H1 (cell line): ENCODE data around the gene CACNA1A. TPM values are rescaled to one million over a fixed set of nuclear protein-coding genes. Genes with fewer than 3 reads are reported as not detected.

Source experiments
- CTCF ChIA-PET: fragments of 300-600 bp; sonication (Branson Sonifier 250); formaldehyde crosslinking; loops from one replicate; lab custom pipeline; 2021; ENCODE audit not compliant: partially characterized antibody; lab: Charles Lee
- POLR2A ChIA-PET: fragments of 300-600 bp; sonication (Branson Sonifier 250); formaldehyde crosslinking; loops from one replicate; lab custom pipeline; 2021; ENCODE audit warnings: inconsistent platforms; ENCODE audit not compliant: partially characterized antibody; lab: Charles Lee
- DNase-seq, 2 experiments: peaks; one replicate each; pipeline versions ENCODE4 v3.0.0 to v3.0.0-alpha.2; 2010 to 2022; ENCODE audit warnings: low spot score in 2 of 2, low read depth in 1 of 2, mixed read lengths in 1 of 2
- FAIRE-seq: peaks from 2 replicates; lab custom pipeline; 2011; peaks lifted over from hg19 to GRCh38; lab: Jason Lieb, UNC
- H2AFZ ChIP-seq: 2 replicates; pipeline ENCODE4 v1.8.1; 2012; ENCODE audit warnings: low read length, inconsistent platforms
- H2AK5ac ChIP-seq: 2 replicates; pipeline ENCODE4 v1.6.1; 2013; ENCODE audit warnings: low read depth, low read length
- H2BK120ac ChIP-seq: replicated peaks from 2 replicates; pipeline ENCODE3; 2013; ENCODE audit warnings: low read depth, low read length, inconsistent platforms
- H2BK12ac ChIP-seq: 2 replicates; pipeline ENCODE4 v1.6.1; 2013; ENCODE audit warnings: low read depth, low read length
- H2BK15ac ChIP-seq: 2 replicates; pipeline ENCODE4 v1.6.1; 2013; ENCODE audit warnings: low read length
- H2BK20ac ChIP-seq: 2 replicates; pipeline ENCODE4 v1.6.1; 2013; ENCODE audit warnings: low read length
- H2BK5ac ChIP-seq: 2 replicates; pipeline ENCODE4 v1.6.1; 2013; ENCODE audit warnings: low read depth, low read length
- H3K14ac ChIP-seq: 2 replicates; pipeline ENCODE4 v1.6.1; 2013; ENCODE audit warnings: inconsistent platforms; ENCODE audit not compliant: insufficient read length
- H3K18ac ChIP-seq: 2 replicates; pipeline ENCODE4 v1.6.1; 2013; ENCODE audit warnings: low read length; ENCODE audit errors: extremely low read depth
- H3K23ac ChIP-seq: 2 replicates; pipeline ENCODE4 v1.6.1; 2013; ENCODE audit warnings: inconsistent platforms; ENCODE audit not compliant: insufficient read length
- H3K23me2 ChIP-seq: 2 replicates; pipeline ENCODE4 v1.6.1; 2013; ENCODE audit warnings: low read depth, low read length
- H3K27ac ChIP-seq: 2 replicates; pipeline ENCODE4 v1.6.1; 2011; ENCODE audit warnings: low read depth, low read length, inconsistent platforms
- H3K27me3 ChIP-seq, 4 experiments: replicated peaks in 1 of 4; 1 replicate in 1 of 4; 2 replicates in 3 of 4; pipeline versions ENCODE4 v1.6.1 to v1.8.1; 2011 to 2013; ENCODE audit warnings: low read length in 3 of 4, mild to moderate bottlenecking in 3 of 4, inconsistent platforms in 2 of 4, mixed read lengths in 2 of 4, moderate library complexity in 1 of 4; ENCODE audit not compliant: control insufficient read depth in 3 of 4, insufficient read depth in 3 of 4; ENCODE audit errors: extremely low read depth in 1 of 4
- H3K36me3 ChIP-seq, 4 experiments: 2 replicates each; pipeline versions ENCODE4 v1.6.1 to v1.8.1; 2011 to 2013; ENCODE audit warnings: mild to moderate bottlenecking in 4 of 4, low read length in 3 of 4, moderate library complexity in 2 of 4, control low read depth in 1 of 4, inconsistent platforms in 1 of 4; ENCODE audit not compliant: insufficient read depth in 4 of 4, control insufficient read depth in 2 of 4
- H3K4ac ChIP-seq: replicated peaks from 2 replicates; pipeline ENCODE3; 2013; ENCODE audit warnings: low read length, low read depth, mixed read lengths, inconsistent platforms; ENCODE audit not compliant: insufficient read length
- H3K4me1 ChIP-seq, 4 experiments: replicated peaks in 1 of 4; 1 replicate in 1 of 4; 2 replicates in 3 of 4; pipeline versions ENCODE4 v1.6.1 to v1.8.1; 2011 to 2013; ENCODE audit warnings: low read length in 3 of 4, inconsistent platforms in 2 of 4, mixed read lengths in 1 of 4; ENCODE audit not compliant: insufficient read depth in 4 of 4, control insufficient read depth in 3 of 4
- H3K4me2 ChIP-seq, 2 experiments: 2 replicates each; pipeline versions ENCODE4 v1.6.1 to v1.8.1; 2011 to 2013; ENCODE audit warnings: low read depth in 2 of 2, low read length in 2 of 2, control low read depth in 1 of 2, inconsistent platforms in 1 of 2, mild to moderate bottlenecking in 1 of 2; ENCODE audit not compliant: insufficient read depth in 1 of 2
- H3K4me3 ChIP-seq, 4 experiments: fragments of 200-600, 300-600 bp in 1 of 4; sonication (generic), shearing (Covaris generic), sonication (Bioruptor Twin) in 1 of 4; 2 replicates each; pipeline versions ENCODE4 v1.5.1 to v1.8.1; 2011 to 2016; ENCODE audit warnings: low read length in 4 of 4, low read depth in 3 of 4, control low read depth in 2 of 4, inconsistent platforms in 2 of 4, mild to moderate bottlenecking in 2 of 4, mixed read lengths in 1 of 4, moderate library complexity in 1 of 4; ENCODE audit not compliant: insufficient read depth in 2 of 4; ENCODE audit errors: extremely low read depth in 1 of 4
- H3K56ac ChIP-seq: replicated peaks from 2 replicates; pipeline ENCODE3; 2013; ENCODE audit warnings: low read depth, mild to moderate bottlenecking, mixed read lengths, low read length, inconsistent platforms; ENCODE audit not compliant: insufficient read length
- H3K79me1 ChIP-seq: 2 replicates; pipeline ENCODE4 v1.6.1; 2013; ENCODE audit warnings: low read depth, low read length, control low read depth
- H3K79me2 ChIP-seq, 2 experiments: 2 replicates each; pipeline versions ENCODE4 v1.6.1 to v1.8.1; 2012 to 2013; ENCODE audit warnings: low read length in 2 of 2, mild to moderate bottlenecking in 2 of 2, inconsistent platforms in 1 of 2; ENCODE audit not compliant: insufficient read depth in 2 of 2, control insufficient read depth in 1 of 2
- H3K9ac ChIP-seq, 4 experiments: replicated peaks in 1 of 4; 1 replicate in 1 of 4; 2 replicates in 3 of 4; pipeline versions ENCODE4 v1.6.1 to v1.8.1; 2011 to 2013; ENCODE audit warnings: low read depth in 3 of 4, low read length in 3 of 4, control low read depth in 2 of 4, mild to moderate bottlenecking in 2 of 4, moderate library complexity in 2 of 4, inconsistent platforms in 1 of 4; ENCODE audit errors: extremely low read depth in 1 of 4
- H3K9me3 ChIP-seq, 2 experiments: 2 replicates each; pipeline versions ENCODE4 v1.6.1 to v1.8.1; 2012 to 2013; ENCODE audit warnings: mild to moderate bottlenecking in 2 of 2, moderate library complexity in 2 of 2, control low read depth in 1 of 2, inconsistent platforms in 1 of 2, low read depth in 1 of 2, low read length in 1 of 2, mixed read lengths in 1 of 2; ENCODE audit not compliant: insufficient read depth in 2 of 2
- H4K20me1 ChIP-seq, 2 experiments: replicated peaks in 1 of 2; 2 replicates each; pipeline versions ENCODE3 to v1.8.1; 2011 to 2013; ENCODE audit warnings: inconsistent platforms in 2 of 2, low read length in 2 of 2, mild to moderate bottlenecking in 1 of 2; ENCODE audit not compliant: insufficient read depth in 2 of 2, control insufficient read depth in 1 of 2
- H4K5ac ChIP-seq: 2 replicates; pipeline ENCODE4 v1.6.1; 2013; ENCODE audit warnings: low read length, low read depth, mixed read lengths, inconsistent platforms; ENCODE audit not compliant: insufficient read length
- H4K8ac ChIP-seq: 2 replicates; pipeline ENCODE4 v1.8.0; 2013; ENCODE audit warnings: mild to moderate bottlenecking, moderate library complexity, low read length, inconsistent platforms; ENCODE audit not compliant: insufficient read depth; ENCODE audit errors: extremely low read depth
- H4K91ac ChIP-seq: replicated peaks from 2 replicates; pipeline ENCODE3; 2013; ENCODE audit warnings: low read length, mixed read lengths, inconsistent platforms; ENCODE audit not compliant: insufficient read length
- ATF2 ChIP-seq: IDR thresholded peaks from 2 replicates; pipeline ENCODE4 v1.6.1; 2012; ENCODE audit warnings: low read length, inconsistent platforms
- BRCA1 ChIP-seq: IDR thresholded peaks from 2 replicates; pipeline ENCODE4 v1.6.1; 2012; ENCODE audit warnings: low read depth, low read length, improper control_type of control experiment
- CTBP2 ChIP-seq: IDR thresholded peaks from 2 replicates; pipeline ENCODE4 v1.7.0; 2011; ENCODE audit warnings: borderline replicate concordance, mild to moderate bottlenecking, moderate library complexity, mixed read lengths, low read length; ENCODE audit not compliant: insufficient read depth, insufficient read length
- EZH2 ChIP-seq: fragments of 200-600 bp; sonication (generic); IDR thresholded peaks from 2 replicates; pipeline ENCODE4 v1.7.1; 2012; ENCODE audit warnings: low read depth, mild to moderate bottlenecking, moderate library complexity, low read length, inconsistent platforms; ENCODE audit not compliant: severe bottlenecking
- JUN ChIP-seq: IDR thresholded peaks from 2 replicates; pipeline ENCODE4 v1.6.1; 2011; ENCODE audit warnings: low read depth, mild to moderate bottlenecking, improper control_type of control experiment, low read length
- KDM5A ChIP-seq: fragments of 200-600 bp; IDR thresholded peaks from 2 replicates; pipeline ENCODE4 v1.7.1; 2012; ENCODE audit warnings: mild to moderate bottlenecking, low read length, inconsistent platforms, mixed read lengths
- NANOG ChIP-seq: IDR thresholded peaks from 2 replicates; pipeline ENCODE4 v1.6.1; 2011; ENCODE audit warnings: low read length, low read depth, mild to moderate bottlenecking, inconsistent platforms; ENCODE audit not compliant: insufficient read depth, poor library complexity, severe bottlenecking
- POLR2A ChIP-seq, 2 experiments: IDR thresholded peaks; 1 replicate in 1 of 2; 2 replicates in 1 of 2; pipeline ENCODE4 v1.6.1; 2011; ENCODE audit warnings: low read depth in 2 of 2, low read length in 2 of 2, mild to moderate bottlenecking in 2 of 2; ENCODE audit errors: control extremely low read depth in 1 of 2
- RNF2 ChIP-seq: fragments of 200-900, 300-1000 bp; sonication (generic); IDR thresholded peaks from 2 replicates; pipeline ENCODE4 v1.7.1; 2016; ENCODE audit warnings: borderline replicate concordance, low read depth, mild to moderate bottlenecking, antibody characterized with exemption, low read length; ENCODE audit not compliant: poor library complexity, severe bottlenecking; ENCODE audit errors: missing control alignments
- SIX5 ChIP-seq: IDR thresholded peaks from 2 replicates; pipeline ENCODE4 v1.6.1; 2011; ENCODE audit warnings: mild to moderate bottlenecking, low read depth, low read length
- SP2 ChIP-seq: IDR thresholded peaks from 2 replicates; pipeline ENCODE4 v1.6.1; 2012; ENCODE audit warnings: mild to moderate bottlenecking, low read length, inconsistent platforms
- WGBS, 2 experiments: shearing (Covaris generic) in 1 of 2; methylation state at CpG; one replicate each; pipeline versions ENCODE4 v1.1.6 to v1.1.7; 2013 to 2015; ENCODE audit warnings: low lambda C conversion rate in 2 of 2, mixed read lengths in 2 of 2, inconsistent platforms in 1 of 2, low coverage in 1 of 2, missing lambda C conversion rate in 1 of 2; ENCODE audit not compliant: insufficient replicate concordance in 2 of 2, insufficient coverage in 1 of 2, insufficient read length in 1 of 2; ENCODE audit errors: extremely low coverage in 1 of 2, missing lambda C conversion rate in 1 of 2; 5-methylcytosine and 5-hydroxymethylcytosine counted together
- polyA plus RNA-seq, 7 experiments: library from polyadenylated mRNA; depleted of rRNA in 3 of 7; stranded (reverse) in 5 of 7; unstranded in 2 of 7; fragments of >200 nt in 5 of 7; fragments of 200-250 nt in 2 of 7; gene quantifications; 1 replicate in 5 of 7; 2 replicates in 1 of 7; 4 replicates in 1 of 7; pipeline versions ENCODE4 v1.2.1 to v1.2.3, GENCODE V29; 2011 to 2013; ENCODE audit warnings: missing spikeins in 2 of 7, mixed read lengths in 2 of 7
- total RNA-seq: library from RNA; stranded (reverse); fragmentation: NEBNext Ultra II Directional; extraction: Animal tissue kit (Norgen Biotek cat#: 25700); gene quantifications from 2 replicates; pipeline ENCODE4 v1.2.1, GENCODE V29; 2021

CACNA1A gene
- total and polyA plus RNA-seq, 2 of the 8 experiments (the other 6 are each of a cell fraction or from before 2014, with no cell fraction given) = 10.7 to 25.3 TPM

GRCh38 chr19:13255041-13255718, 251.1 kb downstream of the CACNA1A start:
- POLR2A ChIA-PET = no interaction called here
- Histone ChIP-seq H3K27me3 (no peaks in the 10 kb centered on the region), H4K5ac (no peak overlapping the region), H3K23ac (no peak overlapping the region), H3K36me3 (peaks cover 2 to 10% (median 5%) of the 10 kb centered on the region in 4 experiments; a peak in 7 of 8 replicates), H2AFZ (no peak overlapping the region), H2BK120ac (no peak overlapping the region), H2BK20ac (no peak overlapping the region), H3K9me3 (peaks cover 4 to 7% of the 10 kb centered on the region in 2 experiments; a peak in 2 of 4 replicates), H2AK5ac (no peak overlapping the region), H3K23me2 (no peaks in the 10 kb centered on the region), H3K4me2 (no peak overlapping the region), H4K91ac (no peak overlapping the region), H4K8ac (no peak overlapping the region; the same call in 1 of the 2 replicates), H3K56ac (no peak overlapping the region), H4K20me1 (no peaks in the 10 kb centered on the region), H2BK15ac (no peak overlapping the region), H3K14ac (no peak overlapping the region), H3K9ac (no peak overlapping the region), H2BK5ac (no peak overlapping the region), H3K4me3 (no peak overlapping the region), H3K4ac (no peak overlapping the region), H3K27ac (no peak overlapping the region), H3K18ac (no peak overlapping the region), H3K4me1 (no peaks in the 10 kb centered on the region), H2BK12ac (no peak overlapping the region), H3K79me1 (no peaks in the 10 kb centered on the region), H3K79me2 (no peaks in the 10 kb centered on the region)
- CTCF ChIA-PET = interaction anchor here (1.1 to 2.0 kb wide), 3 partner anchors 14 to 89 kb away, joined by 3 to 11 read pairs (median 5); no protein-coding TSS in a partner anchor
- 91% methylated on average over 20 of the region's 21 CpGs; no CpG with 5 or more reads in 1 of the 2 experiments for WGBS, 2 experiments
- FAIRE-seq (no peak), DNase-seq (no peak)
- TF ChIP-seq KDM5A (no peak), SIX5 (no peak), POLR2A (IDR thresholded peaks at IDR 0.05; ENCODE audit: control extremely low read depth in 1 of 2, low read depth in 2 of 2, low read length in 2 of 2) (no peak), RNF2 (no peak), NANOG (no peak), BRCA1 (no peak), EZH2 (no peak), SP2 (no peak), ATF2 (no peak), CTBP2 (no peak), JUN (no peak)
